K562 (cell line): Measurements from ENCODE around the gene CALM1.

Experiments
- HDGF ChIP-seq: fragments of 450-650 bp; IDR thresholded peaks from 2 replicates; pipeline ENCODE4 v1.6.1; 2016
- RAD51 ChIP-seq: fragments of 450-650 bp; IDR thresholded peaks from 2 replicates; pipeline ENCODE4 v1.7.1; 2016; ENCODE audit warnings: low read depth, mild to moderate bottlenecking, borderline replicate concordance
- SRSF9 ChIP-seq: fragments of 200-400 bp; formaldehyde crosslinking; IDR thresholded peaks from 2 replicates; pipeline ENCODE4 v1.6.1; 2017; ENCODE audit warnings: low read depth, low read length, borderline replicate concordance
- ZNF121 ChIP-seq: sonication (generic); formaldehyde crosslinking; conservative IDR thresholded peaks from 2 replicates; pipeline ENCODE4 v1.8.0; 2022; ENCODE audit warnings: missing genetic modification reagents
- ZNF184 ChIP-seq: sonication (generic); formaldehyde crosslinking; IDR thresholded peaks from 2 replicates; pipeline ENCODE4 v1.5.0; 2020; ENCODE audit warnings: missing genetic modification reagents
- ZNF586 ChIP-seq: fragments of 450-650 bp; formaldehyde crosslinking; conservative IDR thresholded peaks from 2 replicates; pipeline ENCODE4 v1.4.0; 2020; ENCODE audit warnings: mild to moderate bottlenecking, moderate library complexity

GRCh38 chr14:90434370-90435020 is 37.7 kb downstream of the CALM1 start:
- TF ChIP-seq RAD51 (no peak), HDGF (no peak), ZNF121 (CRISPR knock-in tag) (no peak), ZNF184 (CRISPR knock-in tag) (no peak), ZNF586 (CRISPR knock-in tag) (no peak), SRSF9 (no peak)
